ENCODE data around the gene REEP2. TPM values are rescaled to one million over a fixed set of nuclear protein-coding genes. Genes with fewer than 3 reads are reported as not detected.
A peak's percentile ranks its signal among the peaks of the same experiment; 100 is the strongest.

The REEP2 gene
- total and polyA plus RNA-seq, 2 experiments from 2014 or later: 20.5 to 29.8 TPM

DNA sequence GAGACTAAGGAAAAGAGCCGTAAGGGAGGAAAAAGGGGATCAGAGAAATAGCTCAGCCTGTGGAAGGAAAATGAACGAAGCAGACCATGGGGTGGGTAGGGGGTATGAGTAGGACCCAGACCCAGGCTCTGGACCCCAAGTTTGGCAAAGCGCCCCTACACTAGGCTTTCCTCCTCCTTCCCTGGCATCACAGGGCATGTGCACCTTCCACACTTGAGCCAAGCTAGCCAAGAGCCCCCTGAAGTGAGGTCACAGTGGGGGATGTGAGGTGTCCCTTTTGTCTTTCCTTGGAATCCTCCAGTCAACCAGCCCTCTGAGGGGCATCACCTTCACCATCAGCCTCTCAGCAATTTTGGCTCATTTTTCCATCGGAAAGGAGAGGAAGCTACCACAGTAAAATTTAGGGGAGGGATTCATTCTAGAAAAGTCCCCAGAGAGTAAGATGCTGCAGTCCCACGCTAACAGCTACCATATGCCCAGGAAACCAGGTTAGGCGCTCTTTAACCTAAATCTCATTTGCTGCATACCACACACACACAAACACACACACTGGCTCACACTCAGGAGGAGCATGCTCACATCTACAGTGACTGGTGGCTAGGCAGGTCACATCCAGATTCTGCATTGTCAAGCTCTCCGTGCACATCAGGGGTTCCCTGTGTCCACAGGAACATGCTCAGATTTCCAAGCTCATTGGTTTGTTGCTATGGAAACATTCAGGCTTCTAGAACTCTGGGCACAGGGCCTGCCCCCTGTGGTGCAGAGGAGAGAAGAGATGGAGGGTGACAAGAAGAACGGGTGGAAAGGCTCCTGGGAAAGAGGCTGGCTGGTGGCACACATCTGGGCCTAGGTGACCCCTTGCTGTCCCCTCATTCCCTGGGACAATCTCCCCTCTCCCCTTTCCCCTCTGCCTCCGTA lies 9.9 kb downstream of the REEP2 start:
- DNase-seq (ENCODE audit: low spot score): peak; percentile 47
- no peaks in the 10 kb centered on the region for H3K79me2 ChIP-seq (replicated peaks; ENCODE audit: insufficient read depth)
- no peak overlapping the region; the same call in 1 of the 2 replicates for H2AFZ ChIP-seq
- no peak overlapping the region for H3K4me3 Mint-ChIP-seq
- ATAC-seq: no peak; the same call in 2 of the 3 replicates
- H4K20me1 ChIP-seq (replicated peaks; ENCODE audit: insufficient read depth): no peaks in the 10 kb centered on the region
- H3K27me3 Mint-ChIP-seq (ENCODE audit: insufficient read depth, low read depth, poor library complexity): peaks cover 20% of the 10 kb centered on the region
- H3K27ac ChIP-seq (ENCODE audit: low read depth): no peak overlapping the region
- H3K4me1 Mint-ChIP-seq: peaks cover 22% of the 10 kb centered on the region
- H3K36me3 Mint-ChIP-seq (ENCODE audit: low read depth): peaks cover 2% of the 10 kb centered on the region; the same call in 1 of the 3 replicates
- TF ChIP-seq, protein P1, sequence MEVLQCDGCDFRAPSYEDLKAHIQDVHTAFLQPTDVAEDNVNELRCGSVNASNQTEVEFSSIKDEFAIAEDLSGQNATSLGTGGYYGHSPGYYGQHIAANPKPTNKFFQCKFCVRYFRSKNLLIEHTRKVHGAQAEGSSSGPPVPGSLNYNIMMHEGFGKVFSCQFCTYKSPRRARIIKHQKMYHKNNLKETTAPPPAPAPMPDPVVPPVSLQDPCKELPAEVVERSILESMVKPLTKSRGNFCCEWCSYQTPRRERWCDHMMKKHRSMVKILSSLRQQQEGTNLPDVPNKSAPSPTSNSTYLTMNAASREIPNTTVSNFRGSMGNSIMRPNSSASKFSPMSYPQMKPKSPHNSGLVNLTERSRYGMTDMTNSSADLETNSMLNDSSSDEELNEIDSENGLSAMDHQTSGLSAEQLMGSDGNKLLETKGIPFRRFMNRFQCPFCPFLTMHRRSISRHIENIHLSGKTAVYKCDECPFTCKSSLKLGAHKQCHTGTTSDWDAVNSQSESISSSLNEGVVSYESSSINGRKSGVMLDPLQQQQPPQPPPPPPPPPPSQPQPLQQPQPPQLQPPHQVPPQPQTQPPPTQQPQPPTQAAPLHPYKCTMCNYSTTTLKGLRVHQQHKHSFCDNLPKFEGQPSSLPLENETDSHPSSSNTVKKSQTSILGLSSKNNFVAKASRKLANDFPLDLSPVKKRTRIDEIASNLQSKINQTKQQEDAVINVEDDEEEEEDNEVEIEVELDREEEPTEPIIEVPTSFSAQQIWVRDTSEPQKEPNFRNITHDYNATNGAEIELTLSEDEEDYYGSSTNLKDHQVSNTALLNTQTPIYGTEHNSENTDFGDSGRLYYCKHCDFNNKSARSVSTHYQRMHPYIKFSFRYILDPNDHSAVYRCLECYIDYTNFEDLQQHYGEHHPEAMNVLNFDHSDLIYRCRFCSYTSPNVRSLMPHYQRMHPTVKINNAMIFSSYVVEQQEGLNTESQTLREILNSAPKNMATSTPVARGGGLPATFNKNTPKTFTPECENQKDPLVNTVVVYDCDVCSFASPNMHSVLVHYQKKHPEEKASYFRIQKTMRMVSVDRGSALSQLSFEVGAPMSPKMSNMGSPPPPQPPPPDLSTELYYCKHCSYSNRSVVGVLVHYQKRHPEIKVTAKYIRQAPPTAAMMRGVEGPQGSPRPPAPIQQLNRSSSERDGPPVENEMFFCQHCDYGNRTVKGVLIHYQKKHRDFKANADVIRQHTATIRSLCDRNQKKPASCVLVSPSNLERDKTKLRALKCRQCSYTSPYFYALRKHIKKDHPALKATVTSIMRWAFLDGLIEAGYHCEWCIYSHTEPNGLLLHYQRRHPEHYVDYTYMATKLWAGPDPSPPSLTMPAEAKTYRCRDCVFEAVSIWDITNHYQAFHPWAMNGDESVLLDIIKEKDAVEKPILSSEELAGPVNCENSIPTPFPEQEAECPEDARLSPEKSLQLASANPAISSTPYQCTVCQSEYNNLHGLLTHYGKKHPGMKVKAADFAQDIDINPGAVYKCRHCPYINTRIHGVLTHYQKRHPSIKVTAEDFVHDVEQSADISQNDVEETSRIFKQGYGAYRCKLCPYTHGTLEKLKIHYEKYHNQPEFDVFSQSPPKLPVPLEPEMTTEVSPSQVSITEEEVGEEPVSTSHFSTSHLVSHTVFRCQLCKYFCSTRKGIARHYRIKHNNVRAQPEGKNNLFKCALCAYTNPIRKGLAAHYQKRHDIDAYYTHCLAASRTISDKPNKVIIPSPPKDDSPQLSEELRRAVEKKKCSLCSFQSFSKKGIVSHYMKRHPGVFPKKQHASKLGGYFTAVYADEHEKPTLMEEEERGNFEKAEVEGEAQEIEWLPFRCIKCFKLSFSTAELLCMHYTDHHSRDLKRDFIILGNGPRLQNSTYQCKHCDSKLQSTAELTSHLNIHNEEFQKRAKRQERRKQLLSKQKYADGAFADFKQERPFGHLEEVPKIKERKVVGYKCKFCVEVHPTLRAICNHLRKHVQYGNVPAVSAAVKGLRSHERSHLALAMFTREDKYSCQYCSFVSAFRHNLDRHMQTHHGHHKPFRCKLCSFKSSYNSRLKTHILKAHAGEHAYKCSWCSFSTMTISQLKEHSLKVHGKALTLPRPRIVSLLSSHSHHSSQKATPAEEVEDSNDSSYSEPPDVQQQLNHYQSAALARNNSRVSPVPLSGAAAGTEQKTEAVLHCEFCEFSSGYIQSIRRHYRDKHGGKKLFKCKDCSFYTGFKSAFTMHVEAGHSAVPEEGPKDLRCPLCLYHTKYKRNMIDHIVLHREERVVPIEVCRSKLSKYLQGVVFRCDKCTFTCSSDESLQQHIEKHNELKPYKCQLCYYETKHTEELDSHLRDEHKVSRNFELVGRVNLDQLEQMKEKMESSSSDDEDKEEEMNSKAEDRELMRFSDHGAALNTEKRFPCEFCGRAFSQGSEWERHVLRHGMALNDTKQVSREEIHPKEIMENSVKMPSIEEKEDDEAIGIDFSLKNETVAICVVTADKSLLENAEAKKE (CRISPR knock-in tag; IDR thresholded peaks at IDR 0.05): no peak
- no peak for TF ChIP-seq ZNF114 (CRISPR knock-in tag; IDR thresholded peaks at IDR 0.05)
- TF ChIP-seq, protein P2, sequence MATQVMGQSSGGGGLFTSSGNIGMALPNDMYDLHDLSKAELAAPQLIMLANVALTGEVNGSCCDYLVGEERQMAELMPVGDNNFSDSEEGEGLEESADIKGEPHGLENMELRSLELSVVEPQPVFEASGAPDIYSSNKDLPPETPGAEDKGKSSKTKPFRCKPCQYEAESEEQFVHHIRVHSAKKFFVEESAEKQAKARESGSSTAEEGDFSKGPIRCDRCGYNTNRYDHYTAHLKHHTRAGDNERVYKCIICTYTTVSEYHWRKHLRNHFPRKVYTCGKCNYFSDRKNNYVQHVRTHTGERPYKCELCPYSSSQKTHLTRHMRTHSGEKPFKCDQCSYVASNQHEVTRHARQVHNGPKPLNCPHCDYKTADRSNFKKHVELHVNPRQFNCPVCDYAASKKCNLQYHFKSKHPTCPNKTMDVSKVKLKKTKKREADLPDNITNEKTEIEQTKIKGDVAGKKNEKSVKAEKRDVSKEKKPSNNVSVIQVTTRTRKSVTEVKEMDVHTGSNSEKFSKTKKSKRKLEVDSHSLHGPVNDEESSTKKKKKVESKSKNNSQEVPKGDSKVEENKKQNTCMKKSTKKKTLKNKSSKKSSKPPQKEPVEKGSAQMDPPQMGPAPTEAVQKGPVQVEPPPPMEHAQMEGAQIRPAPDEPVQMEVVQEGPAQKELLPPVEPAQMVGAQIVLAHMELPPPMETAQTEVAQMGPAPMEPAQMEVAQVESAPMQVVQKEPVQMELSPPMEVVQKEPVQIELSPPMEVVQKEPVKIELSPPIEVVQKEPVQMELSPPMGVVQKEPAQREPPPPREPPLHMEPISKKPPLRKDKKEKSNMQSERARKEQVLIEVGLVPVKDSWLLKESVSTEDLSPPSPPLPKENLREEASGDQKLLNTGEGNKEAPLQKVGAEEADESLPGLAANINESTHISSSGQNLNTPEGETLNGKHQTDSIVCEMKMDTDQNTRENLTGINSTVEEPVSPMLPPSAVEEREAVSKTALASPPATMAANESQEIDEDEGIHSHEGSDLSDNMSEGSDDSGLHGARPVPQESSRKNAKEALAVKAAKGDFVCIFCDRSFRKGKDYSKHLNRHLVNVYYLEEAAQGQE (IDR thresholded peaks at IDR 0.05; ENCODE audit: unreplicated experiment): no peak
- no peak for TF ChIP-seq EZH2phosphoT487 (IDR thresholded peaks at IDR 0.05; ENCODE audit: unreplicated experiment)
- TF ChIP-seq NANOG (IDR thresholded peaks at IDR 0.05; ENCODE audit: borderline replicate concordance): no peak
- TF ChIP-seq, protein P3, sequence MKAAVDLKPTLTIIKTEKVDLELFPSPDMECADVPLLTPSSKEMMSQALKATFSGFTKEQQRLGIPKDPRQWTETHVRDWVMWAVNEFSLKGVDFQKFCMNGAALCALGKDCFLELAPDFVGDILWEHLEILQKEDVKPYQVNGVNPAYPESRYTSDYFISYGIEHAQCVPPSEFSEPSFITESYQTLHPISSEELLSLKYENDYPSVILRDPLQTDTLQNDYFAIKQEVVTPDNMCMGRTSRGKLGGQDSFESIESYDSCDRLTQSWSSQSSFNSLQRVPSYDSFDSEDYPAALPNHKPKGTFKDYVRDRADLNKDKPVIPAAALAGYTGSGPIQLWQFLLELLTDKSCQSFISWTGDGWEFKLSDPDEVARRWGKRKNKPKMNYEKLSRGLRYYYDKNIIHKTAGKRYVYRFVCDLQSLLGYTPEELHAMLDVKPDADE (IDR thresholded peaks at IDR 0.05): no peak
- H3K9me2 ChIP-seq (ENCODE audit: insufficient read depth): no peaks in the 10 kb centered on the region
- no peaks in the 10 kb centered on the region for H3K4me1 ChIP-seq (ENCODE audit: insufficient read depth)
- no peak overlapping the region for H3K4me3 ChIP-seq
- H3K36me3 ChIP-seq (ENCODE audit: insufficient read depth): no peaks in the 10 kb centered on the region
- H3F3A ChIP-seq (replicated peaks; ENCODE audit: low read depth): no peaks in the 10 kb centered on the region
- H3K27ac Mint-ChIP-seq: no peak overlapping the region
- no peaks in the 10 kb centered on the region for H3K9me3 Mint-ChIP-seq
- no peak overlapping the region for H3K4me2 ChIP-seq
- no peaks in the 10 kb centered on the region for H3K27me3 ChIP-seq (ENCODE audit: insufficient read depth)

Data from GM23338 (cell line).